ENCODE results near the gene MYH14.

Gene MYH14

DNA sequence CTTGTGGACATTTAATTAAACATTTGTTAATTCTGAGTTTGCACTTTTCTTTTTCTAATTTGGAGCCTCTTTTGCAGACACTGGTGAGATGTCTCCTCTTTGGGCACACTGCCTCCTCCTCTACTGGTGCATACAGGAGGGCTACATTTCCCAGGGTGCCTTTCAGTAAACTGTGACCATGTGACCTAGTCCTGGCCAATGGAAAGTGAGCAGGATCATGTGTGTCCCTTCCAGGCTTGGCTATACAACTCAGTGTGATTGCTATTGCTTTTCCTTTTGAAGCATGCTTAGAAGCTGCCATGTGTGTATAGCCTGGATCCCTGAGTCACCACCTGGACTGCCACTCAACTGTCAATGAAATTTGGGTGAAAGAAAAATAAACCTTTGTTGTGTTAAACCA lies 44.8 kb upstream of the MYH14 start:
- Histone ChIP-seq H3K9ac (ENCODE audit: low read length) (no peak overlapping the region), H3F3A (ENCODE audit: insufficient read depth) (no peaks in the 10 kb centered on the region), H3K27me3 (ENCODE audit: low read length) (no peaks in the 10 kb centered on the region), H4K20me1 (ENCODE audit: low read depth, low read length) (no peaks in the 10 kb centered on the region), H3K4me2 (ENCODE audit: low read depth, low read length, poor library complexity, severe bottlenecking) (no peak overlapping the region), H3K9me3 (ENCODE audit: insufficient read depth, low read length) (no peaks in the 10 kb centered on the region), H3K36me3 (ENCODE audit: low read length) (no peaks in the 10 kb centered on the region), H2AFZ (ENCODE audit: low read depth, low read length, severe bottlenecking) (no peak overlapping the region), H3K9me2 (replicated peaks; ENCODE audit: insufficient read depth, low read length) (no peaks in the 10 kb centered on the region), H3K79me2 (ENCODE audit: insufficient read depth, low read length) (no peaks in the 10 kb centered on the region), H3K4me3 (ENCODE audit: insufficient read depth, low read length, poor library complexity, severe bottlenecking) (no peak overlapping the region), H3K27ac (ENCODE audit: low read depth, low read length) (no peak overlapping the region)
- TF ChIP-seq EZH2phosphoT487 (conservative IDR thresholded peaks at IDR 0.05; ENCODE audit: low read length): no peak
- TF ChIP-seq, protein P1, sequence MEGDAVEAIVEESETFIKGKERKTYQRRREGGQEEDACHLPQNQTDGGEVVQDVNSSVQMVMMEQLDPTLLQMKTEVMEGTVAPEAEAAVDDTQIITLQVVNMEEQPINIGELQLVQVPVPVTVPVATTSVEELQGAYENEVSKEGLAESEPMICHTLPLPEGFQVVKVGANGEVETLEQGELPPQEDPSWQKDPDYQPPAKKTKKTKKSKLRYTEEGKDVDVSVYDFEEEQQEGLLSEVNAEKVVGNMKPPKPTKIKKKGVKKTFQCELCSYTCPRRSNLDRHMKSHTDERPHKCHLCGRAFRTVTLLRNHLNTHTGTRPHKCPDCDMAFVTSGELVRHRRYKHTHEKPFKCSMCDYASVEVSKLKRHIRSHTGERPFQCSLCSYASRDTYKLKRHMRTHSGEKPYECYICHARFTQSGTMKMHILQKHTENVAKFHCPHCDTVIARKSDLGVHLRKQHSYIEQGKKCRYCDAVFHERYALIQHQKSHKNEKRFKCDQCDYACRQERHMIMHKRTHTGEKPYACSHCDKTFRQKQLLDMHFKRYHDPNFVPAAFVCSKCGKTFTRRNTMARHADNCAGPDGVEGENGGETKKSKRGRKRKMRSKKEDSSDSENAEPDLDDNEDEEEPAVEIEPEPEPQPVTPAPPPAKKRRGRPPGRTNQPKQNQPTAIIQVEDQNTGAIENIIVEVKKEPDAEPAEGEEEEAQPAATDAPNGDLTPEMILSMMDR (IDR thresholded peaks at IDR 0.05; ENCODE audit: insufficient read depth, low read length, poor library complexity, severe bottlenecking): no peak

DNA sequence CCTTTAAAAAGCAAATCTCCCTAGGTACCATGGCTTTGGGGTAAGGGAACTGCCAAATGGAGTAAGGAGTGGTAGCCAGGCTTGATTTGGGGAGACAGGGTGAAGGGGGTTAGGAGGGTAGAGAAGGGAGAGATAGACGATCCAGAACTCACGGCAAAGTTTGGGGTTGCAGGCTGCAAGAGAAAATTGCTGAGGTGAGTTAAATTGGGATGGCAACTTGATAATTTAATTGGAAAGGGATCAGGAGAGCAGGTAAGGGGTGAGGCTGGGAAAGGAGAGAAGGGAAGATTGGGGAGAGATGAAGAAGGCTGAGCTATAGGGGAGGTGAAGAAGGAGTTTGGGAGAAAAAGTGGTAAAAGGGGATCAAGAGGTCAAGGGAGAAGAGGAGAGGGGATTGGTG lies 44.3 kb upstream of the MYH14 start:
- no peak for TF ChIP-seq EZH2phosphoT487 (conservative IDR thresholded peaks at IDR 0.05; ENCODE audit: low read length)
- TF ChIP-seq, protein P1 (IDR thresholded peaks at IDR 0.05; ENCODE audit: insufficient read depth, low read length, poor library complexity, severe bottlenecking): no peak
- H3K9me3 ChIP-seq (ENCODE audit: insufficient read depth, low read length): no peaks in the 10 kb centered on the region

DNA sequence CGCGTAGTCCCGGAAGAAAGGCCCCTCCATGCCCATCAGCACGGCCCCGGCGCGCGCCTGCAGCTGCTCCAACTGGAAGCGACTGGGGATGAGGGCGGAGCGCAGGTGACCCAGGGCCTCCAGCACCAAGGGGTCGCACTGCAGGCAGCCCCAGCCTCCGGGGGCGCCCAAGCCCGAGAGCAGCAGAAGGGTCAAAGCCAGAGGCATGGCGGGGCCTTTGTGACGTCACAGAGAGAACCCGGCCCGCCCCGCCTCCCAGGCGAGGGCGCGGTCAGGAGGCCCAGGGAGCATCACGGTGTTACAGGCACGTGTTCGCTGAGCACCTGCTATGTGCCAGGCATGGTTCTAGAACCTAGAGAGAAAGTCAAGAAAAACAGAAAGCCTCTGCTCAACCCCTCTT lies 40.4 kb upstream of the MYH14 start, which contains the start of gene IZUMO2:
Gene IZUMO2 (minus strand): TSS at position 294 of the 400 bp plus-strand sequence. CDS start 87 bp downstream, at position 207.
- no peak within 1 kb of the TSS for H3K4me2 ChIP-seq (ENCODE audit: low read depth, low read length, poor library complexity, severe bottlenecking)
- no peak within 1 kb of the TSS for H3K4me3 ChIP-seq (ENCODE audit: insufficient read depth, low read length, poor library complexity, severe bottlenecking)
- H3K9me3 ChIP-seq (ENCODE audit: insufficient read depth, low read length): no peaks in the 10 kb centered on the region
- no peak within 1 kb of the TSS for H2AFZ ChIP-seq (ENCODE audit: low read depth, low read length, severe bottlenecking)
- H3K9ac ChIP-seq (ENCODE audit: low read length): no peak within 1 kb of the TSS
- no peaks in the 10 kb centered on the region for H3K27me3 ChIP-seq (ENCODE audit: low read length)
- H3K9me2 ChIP-seq (replicated peaks; ENCODE audit: insufficient read depth, low read length): no peaks in the 10 kb centered on the region
- H4K20me1 ChIP-seq (ENCODE audit: low read depth, low read length): no peaks in the 10 kb centered on the region
- TF ChIP-seq, protein P1 (IDR thresholded peaks at IDR 0.05; ENCODE audit: insufficient read depth, low read length, poor library complexity, severe bottlenecking): no peak
- TF ChIP-seq EZH2phosphoT487 (conservative IDR thresholded peaks at IDR 0.05; ENCODE audit: low read length): no peak
- H3K79me2 ChIP-seq (ENCODE audit: insufficient read depth, low read length): no peaks in the 10 kb centered on the region
- no peaks in the 10 kb centered on the region for H3K36me3 ChIP-seq (ENCODE audit: low read length)
- no peak within 1 kb of the TSS for H3K27ac ChIP-seq (ENCODE audit: low read depth, low read length)
- H3F3A ChIP-seq (ENCODE audit: insufficient read depth): no peaks in the 10 kb centered on the region

More for the DNA sequence above, 44.3 kb upstream of the MYH14 start:
- H3K9ac ChIP-seq (ENCODE audit: low read length): no peak overlapping the region
- H3F3A ChIP-seq (ENCODE audit: insufficient read depth): no peaks in the 10 kb centered on the region
- H3K36me3 ChIP-seq (ENCODE audit: low read length): no peaks in the 10 kb centered on the region
- H3K4me2 ChIP-seq (ENCODE audit: low read depth, low read length, poor library complexity, severe bottlenecking): no peak overlapping the region
- H3K4me3 ChIP-seq (ENCODE audit: insufficient read depth, low read length, poor library complexity, severe bottlenecking): no peak overlapping the region
- H3K9me2 ChIP-seq (replicated peaks; ENCODE audit: insufficient read depth, low read length): no peaks in the 10 kb centered on the region
- no peak overlapping the region for H2AFZ ChIP-seq (ENCODE audit: low read depth, low read length, severe bottlenecking)
- no peaks in the 10 kb centered on the region for H4K20me1 ChIP-seq (ENCODE audit: low read depth, low read length)
- H3K27me3 ChIP-seq (ENCODE audit: low read length): no peaks in the 10 kb centered on the region
- H3K79me2 ChIP-seq (ENCODE audit: insufficient read depth, low read length): no peaks in the 10 kb centered on the region
- H3K27ac ChIP-seq (ENCODE audit: low read depth, low read length): no peak overlapping the region
